CD8-positive, alpha-beta memory T cell (primary cell): ENCODE measurements around the gene SESN1. TPM values are rescaled to one million over a fixed set of nuclear protein-coding genes. Genes with fewer than 3 reads are reported as not detected.

Experiments used
- CTCF ChIA-PET: fragments of 350-600 bp; sonication (Branson Sonifier 250); formaldehyde crosslinking; loops from one replicate; lab custom pipeline; 2021; ENCODE audit warnings: antibody characterized with exemption; lab: Charles Lee
- POLR2A ChIA-PET: fragments of 350-600 bp; sonication (Branson Sonifier 250); formaldehyde crosslinking; loops from one replicate; lab custom pipeline; 2021; ENCODE audit warnings: antibody characterized with exemption; lab: Charles Lee
- DNase-seq, 5 donors: peaks; one replicate each; pipeline versions ENCODE4 v3.0.0 to v3.0.0-alpha.2; 2020 to 2022; ENCODE audit warnings: mixed read lengths in 1 of 5
- H3K27ac ChIP-seq: one replicate; pipeline ENCODE4 v1.7.0; 2013; ENCODE audit warnings: low read depth, mild to moderate bottlenecking, low read length, moderate library complexity
- H3K27me3 ChIP-seq: 2 replicates; pipeline ENCODE4 v1.7.0; 2013; ENCODE audit warnings: low read length, mild to moderate bottlenecking; ENCODE audit not compliant: insufficient read depth, poor library complexity, severe bottlenecking
- H3K36me3 ChIP-seq: 2 replicates; pipeline ENCODE4 v1.7.0; 2013; ENCODE audit warnings: mild to moderate bottlenecking, low read length, moderate library complexity; ENCODE audit not compliant: insufficient read depth
- H3K4me1 ChIP-seq: 2 replicates; pipeline ENCODE4 v1.7.0; 2013; ENCODE audit warnings: mild to moderate bottlenecking, low read length, moderate library complexity; ENCODE audit not compliant: insufficient read depth
- H3K4me3 ChIP-seq: 2 replicates; pipeline ENCODE4 v1.7.0; 2013; ENCODE audit warnings: mild to moderate bottlenecking, low read length
- H3K9me3 ChIP-seq: 2 replicates; pipeline ENCODE4 v1.7.0; 2013; ENCODE audit warnings: mild to moderate bottlenecking, low read length
- H3K27ac Mint-ChIP-seq, 8 donors: one replicate each; pipeline ENCODE4 v1.8.0; 2020 to 2021; ENCODE audit warnings: mixed read lengths in 8 of 8, mild to moderate bottlenecking in 6 of 8, inconsistent platforms in 3 of 8, moderate library complexity in 3 of 8
- H3K27me3 Mint-ChIP-seq, 2 donors: one replicate each; pipeline ENCODE4 v1.8.0; 2020 to 2021; ENCODE audit warnings: mixed read lengths in 2 of 2, mild to moderate bottlenecking in 1 of 2, moderate library complexity in 1 of 2
- H3K36me3 Mint-ChIP-seq, 3 donors: one replicate each; pipeline ENCODE4 v1.8.0; 2020 to 2021; ENCODE audit warnings: mixed read lengths in 3 of 3, inconsistent platforms in 1 of 3, mild to moderate bottlenecking in 1 of 3
- H3K4me1 Mint-ChIP-seq, 3 donors: one replicate each; pipeline ENCODE4 v1.8.0; 2020 to 2021; ENCODE audit warnings: mixed read lengths in 3 of 3, inconsistent platforms in 1 of 3, mild to moderate bottlenecking in 1 of 3
- H3K4me3 Mint-ChIP-seq, 7 donors: one replicate each; pipeline ENCODE4 v1.8.0; 2020 to 2021; ENCODE audit warnings: mixed read lengths in 7 of 7, mild to moderate bottlenecking in 6 of 7, moderate library complexity in 4 of 7, inconsistent platforms in 2 of 7
- H3K9me3 Mint-ChIP-seq, 5 donors: one replicate each; pipeline ENCODE4 v1.8.0; 2020 to 2022; ENCODE audit warnings: mixed read lengths in 5 of 5, mild to moderate bottlenecking in 3 of 5, moderate library complexity in 2 of 5, inconsistent platforms in 1 of 5
- polyA plus RNA-seq: library from polyadenylated mRNA; unstranded; fragments of 300-500 nt; fragmentation: Illumina TruSeq; gene quantifications from one replicate; pipeline ENCODE4 v1.2.3, GENCODE V29; 2021
- total RNA-seq, 2 experiments: library from RNA; stranded (reverse); gene quantifications; one replicate each; pipeline ENCODE4 v1.2.3, GENCODE V29; 2021

Gene SESN1
- total and polyA plus RNA-seq, 3 experiments from 2014 or later = 20.2 to 39.2 (median 22.0) TPM

- Mint-ChIP-seq H3K27me3 (no peaks in the 10 kb centered on the region), H3K9me3 (no peaks in the 10 kb centered on the region), H3K27ac (no peak overlapping the region), H3K4me1 (peaks cover 2 to 3% (median 2%) of the 10 kb centered on the region in 3 donors), H3K4me3 (no peak overlapping the region), H3K36me3 (peaks cover 0 to 6% (median 2%) of the 10 kb centered on the region in 3 donors)
- Histone ChIP-seq H3K27ac (no peak overlapping the region), H3K4me1 (no peaks in the 10 kb centered on the region), H3K36me3 (no peaks in the 10 kb centered on the region), H3K4me3 (no peak overlapping the region), H3K9me3 (no peaks in the 10 kb centered on the region), H3K27me3 (no peaks in the 10 kb centered on the region)
- no peak for DNase-seq
- CTCF ChIA-PET = interaction anchor here (1.2 kb wide), 1 partner anchor 10 kb away, joined by 8 read pairs; no protein-coding TSS in a partner anchor
- POLR2A ChIA-PET = no interaction called here
Measured at GRCh38 chr6:109082188-109082577, 12.5 kb downstream of the SESN1 start.

GRCh38 chr6:109081516-109082187 lies 13.0 kb downstream of the SESN1 start:
- no peak overlapping the region for H3K4me3 Mint-ChIP-seq
- no peak overlapping the region for H3K27ac ChIP-seq
- DNase-seq = no peak
- no peaks in the 10 kb centered on the region for H3K4me1 ChIP-seq
- H3K9me3 Mint-ChIP-seq = no peaks in the 10 kb centered on the region
- H3K27me3 Mint-ChIP-seq = no peaks in the 10 kb centered on the region
- H3K4me1 Mint-ChIP-seq = peaks cover 3 to 6% (median 4%) of the 10 kb centered on the region in 3 donors
- peaks cover 0 to 5% (median 2%) of the 10 kb centered on the region in 3 donors for H3K36me3 Mint-ChIP-seq
- H3K27ac Mint-ChIP-seq = peak overlapping the region in 1 of 8 donors; percentile 4
- ChIA-PET CTCF (interaction anchor here (1.2 kb wide), 1 partner anchor 9 kb away, joined by 8 read pairs; no protein-coding TSS in a partner anchor), POLR2A (no interaction called here)
- H3K27me3 ChIP-seq = no peaks in the 10 kb centered on the region
- no peaks in the 10 kb centered on the region for H3K9me3 ChIP-seq
- no peaks in the 10 kb centered on the region for H3K36me3 ChIP-seq
- H3K4me3 ChIP-seq = no peak overlapping the region

- no peaks in the 10 kb centered on the region for H3K4me1 ChIP-seq
- H3K36me3 ChIP-seq = no peaks in the 10 kb centered on the region
- Mint-ChIP-seq H3K9me3 (no peaks in the 10 kb centered on the region), H3K4me1 (peaks cover 9 to 12% (median 9%) of the 10 kb centered on the region in 3 donors), H3K36me3 (peaks cover 0 to 4% (median 2%) of the 10 kb centered on the region in 3 donors), H3K27ac (peak overlapping the region in 1 of 8 donors; percentile 4), H3K27me3 (no peaks in the 10 kb centered on the region), H3K4me3 (no peak overlapping the region)
- no peak for DNase-seq
- no peak overlapping the region for H3K4me3 ChIP-seq
- ChIA-PET CTCF (interaction anchor here (1.2 kb wide), 1 partner anchor 9 kb away, joined by 8 read pairs; no protein-coding TSS in a partner anchor), POLR2A (no interaction called here)
- no peaks in the 10 kb centered on the region for H3K9me3 ChIP-seq
- H3K27me3 ChIP-seq = no peaks in the 10 kb centered on the region
- no peak overlapping the region for H3K27ac ChIP-seq
Measured at GRCh38 chr6:109081026-109081425, 13.6 kb downstream of the SESN1 start.

GRCh38 chr6:109079981-109080380 lies 14.7 kb downstream of the SESN1 start:
- Mint-ChIP-seq H3K27me3 (no peaks in the 10 kb centered on the region), H3K36me3 (peaks cover 0 to 3% (median under 1%) of the 10 kb centered on the region in 3 donors), H3K27ac (no peak overlapping the region), H3K4me1 (peaks cover 12 to 16% (median 12%) of the 10 kb centered on the region in 3 donors), H3K4me3 (no peak overlapping the region), H3K9me3 (no peaks in the 10 kb centered on the region)
- no peak overlapping the region for H3K4me3 ChIP-seq
- POLR2A ChIA-PET = no interaction called here
- no peaks in the 10 kb centered on the region for H3K36me3 ChIP-seq
- H3K9me3 ChIP-seq = no peaks in the 10 kb centered on the region
- no peaks in the 10 kb centered on the region for H3K4me1 ChIP-seq
- no peaks in the 10 kb centered on the region for H3K27me3 ChIP-seq
- no peak for DNase-seq
- CTCF ChIA-PET = interaction anchor here (0.7 to 1.0 kb wide), 2 partner anchors 14 to 538 kb away, joined by 3 read pairs; partner anchors contain the start of gene SESN1
- H3K27ac ChIP-seq = no peak overlapping the region

GRCh38 chr6:109076377-109076776 lies 18.3 kb downstream of the SESN1 start:
- Histone ChIP-seq H3K4me1 (peaks cover 19% of the 10 kb centered on the region), H3K27me3 (no peaks in the 10 kb centered on the region), H3K9me3 (no peaks in the 10 kb centered on the region), H3K4me3 (no peak overlapping the region), H3K27ac (no peak overlapping the region), H3K36me3 (no peaks in the 10 kb centered on the region)
- Mint-ChIP-seq H3K4me3 (peak overlapping the region in 1 of 7 donors; percentile 23), H3K4me1 (peaks cover 30 to 36% (median 35%) of the 10 kb centered on the region in 3 donors), H3K27me3 (no peaks in the 10 kb centered on the region), H3K36me3 (no peaks in the 10 kb centered on the region), H3K27ac (no peak overlapping the region), H3K9me3 (no peaks in the 10 kb centered on the region)
- POLR2A ChIA-PET = interaction anchor here (0.6 kb wide), 1 partner anchor 89 kb away, joined by 11 read pairs; no protein-coding TSS in a partner anchor
- CTCF ChIA-PET = interaction anchor here (0.9 to 2.1 kb wide), 3 partner anchors 42 to 534 kb away, joined by 3 to 4 read pairs (median 3); no protein-coding TSS in a partner anchor
- no peak for DNase-seq

- H3K27ac Mint-ChIP-seq = no peak overlapping the region
- no peaks in the 10 kb centered on the region for H3K36me3 Mint-ChIP-seq
- Histone ChIP-seq H3K27me3 (no peaks in the 10 kb centered on the region), H3K4me3 (no peak overlapping the region), H3K4me1 (peaks cover 23% of the 10 kb centered on the region), H3K27ac (no peak overlapping the region), H3K9me3 (no peaks in the 10 kb centered on the region), H3K36me3 (no peaks in the 10 kb centered on the region)
- no peak overlapping the region for H3K4me3 Mint-ChIP-seq
- DNase-seq = no peak
- H3K4me1 Mint-ChIP-seq = peaks cover 34 to 41% (median 39%) of the 10 kb centered on the region in 3 donors
- CTCF ChIA-PET = interaction anchor here (0.9 to 5.5 kb wide), 5 partner anchors 19 to 534 kb away, joined by 3 to 21 read pairs (median 4); partner anchors contain the start of genes CEP57L1 and SESN1
- no peaks in the 10 kb centered on the region for H3K9me3 Mint-ChIP-seq
- no peaks in the 10 kb centered on the region for H3K27me3 Mint-ChIP-seq
- POLR2A ChIA-PET = interaction anchor here (0.6 kb wide), 1 partner anchor 89 kb away, joined by 11 read pairs; no protein-coding TSS in a partner anchor
Measured at GRCh38 chr6:109075934-109076333, 18.7 kb downstream of the SESN1 start.

GRCh38 chr6:109074133-109074415 lies 20.6 kb downstream of the SESN1 start:
- Mint-ChIP-seq H3K9me3 (no peaks in the 10 kb centered on the region), H3K36me3 (no peaks in the 10 kb centered on the region), H3K4me1 (peaks cover 50 to 58% (median 55%) of the 10 kb centered on the region in 3 donors), H3K27ac (no peak overlapping the region), H3K27me3 (no peaks in the 10 kb centered on the region), H3K4me3 (no peak overlapping the region)
- Histone ChIP-seq H3K36me3 (no peaks in the 10 kb centered on the region), H3K4me1 (peaks cover 26% of the 10 kb centered on the region), H3K27me3 (no peaks in the 10 kb centered on the region), H3K4me3 (no peak overlapping the region), H3K27ac (no peak overlapping the region), H3K9me3 (no peaks in the 10 kb centered on the region)
- ChIA-PET POLR2A (no interaction called here), CTCF (interaction anchor here (0.8 to 5.5 kb wide), 14 partner anchors 11 to 533 kb away, joined by 3 to 46 read pairs (median 8); partner anchors contain the start of genes CEP57L1 and SESN1)
- DNase-seq = no peak
